Fibroblast of lung (primary cell): ENCODE measurements around the gene HOXC9.

Experiments
- CTCF ChIP-seq, 2 donors: IDR thresholded peaks in 1 of 2; conservative IDR thresholded peaks in 1 of 2; 1 replicate in 1 of 2; 2 replicates in 1 of 2; pipeline ENCODE4 v1.5.1; 2011 to 2012; ENCODE audit warnings: low read length in 2 of 2, control low read depth in 1 of 2, inconsistent platforms in 1 of 2, low read depth in 1 of 2, mild to moderate bottlenecking in 1 of 2
- EZH2 ChIP-seq: IDR thresholded peaks from 2 replicates; pipeline ENCODE4 v1.5.1; 2012; ENCODE audit warnings: low read length, control low read depth, mild to moderate bottlenecking; ENCODE audit errors: missing control alignments

GRCh38 chr12:54017878-54018467 lies 18.0 kb downstream of the HOXC9 start:
- no peak for TF ChIP-seq CTCF (conservative IDR thresholded peaks at IDR 0.05 in 1 of 2, IDR thresholded peaks at IDR 0.05 in 1 of 2; ENCODE audit: low read depth in 1 of 2, low read length in 2 of 2)
- no peak for TF ChIP-seq EZH2
